ENCODE results near the gene TMEM150C. TPM values are rescaled to one million over a fixed set of nuclear protein-coding genes. Genes with fewer than 3 reads are reported as not detected.

The TMEM150C gene
- total RNA-seq (2012; rRNA removed) = not detected in 2 replicates

DNA sequence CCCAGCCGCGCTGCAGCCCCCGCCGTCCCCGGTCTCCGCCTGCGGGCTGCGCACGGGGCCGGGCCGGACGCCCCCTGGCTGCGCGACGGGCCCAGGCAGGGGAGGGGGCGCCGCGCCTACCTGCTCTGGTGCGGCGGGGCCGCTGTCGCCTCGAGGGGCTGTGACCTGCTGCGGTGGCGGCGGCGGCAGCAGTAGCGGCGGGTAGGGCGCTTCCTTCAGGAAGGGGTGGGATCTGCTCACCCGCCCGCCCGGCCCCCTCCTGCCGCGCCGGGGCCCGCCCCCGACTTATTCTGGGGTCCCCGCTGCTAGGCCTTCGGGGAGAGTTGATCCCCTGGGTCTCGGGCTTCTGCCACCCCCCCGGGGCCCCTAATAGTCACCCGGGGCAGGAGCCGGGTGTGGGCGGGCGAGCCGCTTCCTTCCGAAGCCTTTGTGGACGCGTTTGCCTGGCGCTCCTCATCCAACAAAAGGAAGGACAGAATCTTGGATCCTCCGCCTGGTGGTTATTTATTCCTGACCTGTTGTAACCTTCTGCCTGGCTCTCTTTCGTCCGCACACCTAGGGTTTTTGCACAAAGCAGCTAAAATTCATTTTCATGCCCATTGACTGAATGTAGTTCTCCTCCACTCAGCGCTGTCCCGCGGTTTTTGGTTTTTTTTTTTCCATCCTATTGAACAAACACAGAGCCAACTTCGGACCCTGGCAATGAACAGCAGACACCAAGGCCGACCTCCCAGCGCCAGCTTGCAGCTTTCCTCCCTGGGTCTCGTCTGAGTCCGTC, at the start of gene TMEM150C:
Gene TMEM150C, minus strand, starts transcription at position 203 of the 778 bp plus-strand sequence. CDS start 57,331 bp downstream, outside the sequence.
- H3K9me3 ChIP-seq (replicated peaks; ENCODE audit: low read length) = no peaks in the 10 kb centered on the region
- no peak within 1 kb of the TSS for H3K9ac ChIP-seq (ENCODE audit: low read depth, low read length)
- peaks cover 61% of the 10 kb centered on the region for H3K27me3 ChIP-seq (ENCODE audit: control insufficient read depth, insufficient read depth, low read length)
- H3K4me2 ChIP-seq (ENCODE audit: low read length) = peak within 1 kb of the TSS; percentile 74
- no peaks in the 10 kb centered on the region for H3K36me3 ChIP-seq (ENCODE audit: insufficient read depth, low read length)
- H3K4me1 ChIP-seq (ENCODE audit: control insufficient read depth, insufficient read depth, low read length) = peaks cover 4% of the 10 kb centered on the region
- peak within 1 kb of the TSS; percentile 73 for H3K4me3 ChIP-seq (ENCODE audit: low read length)

GRCh38 chr4:82611527-82611926, 49.7 kb upstream of the TMEM150C start:
- no peak overlapping the region for H3K4me2 ChIP-seq (ENCODE audit: low read length)
- H3K36me3 ChIP-seq (ENCODE audit: insufficient read depth, low read length) = no peaks in the 10 kb centered on the region
- H3K9ac ChIP-seq (ENCODE audit: low read depth, low read length) = no peak overlapping the region
- H3K4me3 ChIP-seq (ENCODE audit: low read length) = no peak overlapping the region
- no peaks in the 10 kb centered on the region for H3K9me3 ChIP-seq (replicated peaks; ENCODE audit: low read length)
- peaks cover 24% of the 10 kb centered on the region for H3K27me3 ChIP-seq (ENCODE audit: control insufficient read depth, insufficient read depth, low read length)
- no peaks in the 10 kb centered on the region for H3K4me1 ChIP-seq (ENCODE audit: control insufficient read depth, insufficient read depth, low read length)

GRCh38 chr4:82610041-82610440, 48.3 kb upstream of the TMEM150C start:
- no peaks in the 10 kb centered on the region for H3K36me3 ChIP-seq (ENCODE audit: insufficient read depth, low read length)
- H3K9me3 ChIP-seq (replicated peaks; ENCODE audit: low read length) = no peaks in the 10 kb centered on the region
- H3K4me1 ChIP-seq (ENCODE audit: control insufficient read depth, insufficient read depth, low read length) = no peaks in the 10 kb centered on the region
- H3K4me3 ChIP-seq (ENCODE audit: low read length) = no peak overlapping the region
- H3K27me3 ChIP-seq (ENCODE audit: control insufficient read depth, insufficient read depth, low read length) = peaks cover 14% of the 10 kb centered on the region
- no peak overlapping the region for H3K9ac ChIP-seq (ENCODE audit: low read depth, low read length)
- no peak overlapping the region for H3K4me2 ChIP-seq (ENCODE audit: low read length)

- Histone ChIP-seq H3K4me3 (ENCODE audit: low read length) (no peak overlapping the region), H3K4me2 (ENCODE audit: low read length) (no peak overlapping the region), H3K36me3 (ENCODE audit: insufficient read depth, low read length) (no peaks in the 10 kb centered on the region), H3K4me1 (ENCODE audit: control insufficient read depth, insufficient read depth, low read length) (no peaks in the 10 kb centered on the region), H3K9ac (ENCODE audit: low read depth, low read length) (no peak overlapping the region), H3K27me3 (ENCODE audit: control insufficient read depth, insufficient read depth, low read length) (peaks cover 6% of the 10 kb centered on the region), H3K9me3 (replicated peaks; ENCODE audit: low read length) (no peaks in the 10 kb centered on the region)
Observed at GRCh38 chr4:82606622-82607021, 44.8 kb upstream of the TMEM150C start.

DNA sequence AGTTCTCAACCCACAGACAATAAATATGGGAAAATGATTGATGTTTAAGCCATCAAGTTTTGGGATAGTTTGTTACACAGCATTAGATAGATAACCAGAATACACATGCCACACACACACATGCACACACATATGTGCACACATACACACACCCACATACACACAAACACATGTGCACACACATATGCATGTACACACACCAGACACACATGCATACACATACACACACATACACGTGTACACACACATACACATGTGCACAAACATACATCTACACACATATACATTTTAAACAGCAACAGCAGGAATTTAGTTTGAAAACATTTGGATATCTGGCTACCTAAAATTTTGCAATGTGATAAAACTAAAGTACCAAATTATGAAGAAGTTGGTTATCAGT, 42.7 kb upstream of the TMEM150C start:
- H3K4me3 ChIP-seq (ENCODE audit: low read length) = no peak overlapping the region

DNA sequence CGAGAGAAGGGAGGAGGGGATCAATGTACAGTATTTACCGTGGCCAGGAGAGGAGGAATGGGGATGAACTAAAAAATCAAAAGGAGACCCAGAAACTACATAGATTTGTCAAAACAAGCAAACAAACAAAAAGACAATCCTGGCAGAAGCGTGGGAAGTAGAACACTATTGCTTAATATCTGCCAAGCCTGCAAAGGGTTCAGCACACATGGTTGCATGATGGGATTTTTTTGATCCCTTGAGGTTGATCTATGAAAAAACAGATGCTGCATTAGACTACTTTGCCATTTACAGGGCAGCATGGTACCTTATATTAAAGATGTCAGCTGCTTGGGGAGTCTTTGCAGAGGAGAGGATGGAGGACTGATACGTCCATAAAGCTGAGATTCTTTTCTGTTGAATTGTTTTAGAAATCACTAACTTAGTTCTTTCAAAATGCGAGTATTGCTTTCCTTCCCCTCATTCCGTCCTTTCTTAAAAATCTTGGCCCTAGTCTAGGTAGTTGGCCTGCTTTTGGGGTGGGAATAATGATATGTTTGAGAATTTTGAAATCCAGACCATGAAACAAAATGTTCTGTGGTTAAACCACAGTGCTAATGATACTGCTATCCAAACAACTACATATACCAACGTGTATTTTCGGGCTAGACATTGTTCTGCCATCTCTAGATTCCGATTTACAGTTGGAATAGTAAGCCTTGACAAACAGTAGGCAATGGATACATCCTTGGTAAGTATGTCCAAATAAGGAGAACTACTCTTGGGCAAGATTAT, 39.6 kb upstream of the TMEM150C start:
- no peaks in the 10 kb centered on the region for H3K36me3 ChIP-seq (ENCODE audit: insufficient read depth, low read length)
- no peak overlapping the region for H3K4me2 ChIP-seq (ENCODE audit: low read length)
- H3K4me1 ChIP-seq (ENCODE audit: control insufficient read depth, insufficient read depth, low read length) = no peaks in the 10 kb centered on the region
- H3K9me3 ChIP-seq (replicated peaks; ENCODE audit: low read length) = no peaks in the 10 kb centered on the region
- H3K4me3 ChIP-seq (ENCODE audit: low read length) = no peak overlapping the region
- H3K27me3 ChIP-seq (ENCODE audit: control insufficient read depth, insufficient read depth, low read length) = peaks cover 8% of the 10 kb centered on the region
- H3K9ac ChIP-seq (ENCODE audit: low read depth, low read length) = no peak overlapping the region

More for the DNA sequence above, 42.7 kb upstream of the TMEM150C start:
- Histone ChIP-seq H3K4me1 (ENCODE audit: control insufficient read depth, insufficient read depth, low read length) (no peaks in the 10 kb centered on the region), H3K36me3 (ENCODE audit: insufficient read depth, low read length) (no peaks in the 10 kb centered on the region), H3K9ac (ENCODE audit: low read depth, low read length) (no peak overlapping the region), H3K27me3 (ENCODE audit: control insufficient read depth, insufficient read depth, low read length) (peaks cover 4% of the 10 kb centered on the region), H3K9me3 (replicated peaks; ENCODE audit: low read length) (no peaks in the 10 kb centered on the region), H3K4me2 (ENCODE audit: low read length) (no peak overlapping the region)

- H3K9me3 ChIP-seq (replicated peaks; ENCODE audit: low read length) = no peaks in the 10 kb centered on the region
- peaks cover 18% of the 10 kb centered on the region for H3K27me3 ChIP-seq (ENCODE audit: control insufficient read depth, insufficient read depth, low read length)
- H3K36me3 ChIP-seq (ENCODE audit: insufficient read depth, low read length) = no peaks in the 10 kb centered on the region
- no peak overlapping the region for H3K9ac ChIP-seq (ENCODE audit: low read depth, low read length)
- no peaks in the 10 kb centered on the region for H3K4me1 ChIP-seq (ENCODE audit: control insufficient read depth, insufficient read depth, low read length)
- H3K4me3 ChIP-seq (ENCODE audit: low read length) = no peak overlapping the region
- H3K4me2 ChIP-seq (ENCODE audit: low read length) = no peak overlapping the region
Observed at GRCh38 chr4:82599336-82599735, 37.5 kb upstream of the TMEM150C start.

DNA sequence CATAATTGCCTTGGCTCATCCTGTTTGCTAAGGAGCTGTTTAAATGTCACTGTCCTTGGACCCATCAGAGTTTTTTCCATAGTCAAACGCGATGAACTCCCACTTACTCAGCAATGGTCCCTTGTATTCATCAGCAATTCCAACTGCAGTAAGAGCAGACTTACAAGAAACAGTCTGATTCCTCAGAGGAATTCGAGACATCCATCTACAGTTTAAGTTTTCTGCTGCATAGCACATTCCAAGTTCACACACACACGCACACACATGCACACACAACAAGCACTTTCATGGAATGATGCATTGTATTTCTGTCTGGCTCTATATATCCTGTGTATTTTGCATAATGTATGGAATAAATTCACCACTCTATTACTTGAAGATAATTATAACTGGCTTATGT, 32.7 kb upstream of the TMEM150C start:
- Histone ChIP-seq H3K4me3 (ENCODE audit: low read length) (no peak overlapping the region), H3K9ac (ENCODE audit: low read depth, low read length) (no peak overlapping the region), H3K36me3 (ENCODE audit: insufficient read depth, low read length) (no peaks in the 10 kb centered on the region), H3K4me1 (ENCODE audit: control insufficient read depth, insufficient read depth, low read length) (no peaks in the 10 kb centered on the region), H3K27me3 (ENCODE audit: control insufficient read depth, insufficient read depth, low read length) (peaks cover 52% of the 10 kb centered on the region), H3K9me3 (replicated peaks; ENCODE audit: low read length) (no peaks in the 10 kb centered on the region), H3K4me2 (ENCODE audit: low read length) (no peak overlapping the region)

DNA sequence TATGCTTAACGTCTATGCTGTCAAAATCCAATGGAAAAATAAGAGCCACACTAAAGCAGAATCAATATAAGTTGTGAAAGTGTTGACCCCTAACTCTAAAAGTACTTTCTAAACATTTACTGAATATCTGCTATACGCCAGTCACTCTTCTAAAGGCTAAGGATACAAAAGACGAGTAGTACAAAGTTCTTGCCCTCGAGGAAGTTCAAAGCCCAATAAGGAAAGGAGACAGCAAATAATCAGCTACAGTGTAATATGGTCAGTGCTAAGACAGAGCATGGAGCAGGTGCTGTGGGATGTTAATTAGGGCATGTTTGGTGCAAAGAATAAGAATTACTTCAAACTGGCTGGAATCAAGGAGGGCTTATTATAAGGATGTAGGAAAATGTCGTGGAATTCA, 31.6 kb upstream of the TMEM150C start:
- no peak overlapping the region for H3K4me3 ChIP-seq (ENCODE audit: low read length)
- H3K9me3 ChIP-seq (replicated peaks; ENCODE audit: low read length) = no peaks in the 10 kb centered on the region

DNA sequence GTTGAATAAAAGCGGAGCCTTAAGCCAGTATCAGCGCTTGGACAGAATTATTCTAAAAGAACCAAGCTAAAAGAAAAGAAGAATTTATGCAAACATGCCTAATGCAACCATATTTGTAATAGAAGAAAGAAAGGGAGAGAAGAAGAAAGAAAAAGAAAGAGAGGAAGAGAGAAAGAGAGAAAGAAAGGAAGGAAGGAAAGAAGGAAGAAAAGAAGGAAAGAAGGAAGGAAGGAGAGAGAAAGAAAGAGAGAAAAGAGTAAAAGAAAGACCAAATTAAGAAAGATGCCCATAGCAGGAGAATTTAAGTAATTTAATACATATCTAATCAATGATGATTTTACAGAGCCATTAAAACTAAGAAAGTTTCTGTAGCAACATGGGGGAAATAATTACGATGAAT, 30.9 kb upstream of the TMEM150C start:
- H3K4me3 ChIP-seq (ENCODE audit: low read length) = no peak overlapping the region
- H3K9ac ChIP-seq (ENCODE audit: low read depth, low read length) = no peak overlapping the region
- peaks cover 52% of the 10 kb centered on the region for H3K27me3 ChIP-seq (ENCODE audit: control insufficient read depth, insufficient read depth, low read length)
- H3K4me1 ChIP-seq (ENCODE audit: control insufficient read depth, insufficient read depth, low read length) = no peaks in the 10 kb centered on the region
- H3K9me3 ChIP-seq (replicated peaks; ENCODE audit: low read length) = no peaks in the 10 kb centered on the region
- H3K36me3 ChIP-seq (ENCODE audit: insufficient read depth, low read length) = no peaks in the 10 kb centered on the region
- no peak overlapping the region for H3K4me2 ChIP-seq (ENCODE audit: low read length)

More for the DNA sequence above, 31.6 kb upstream of the TMEM150C start:
- H3K4me2 ChIP-seq (ENCODE audit: low read length) = no peak overlapping the region
- H3K9ac ChIP-seq (ENCODE audit: low read depth, low read length) = no peak overlapping the region
- H3K4me1 ChIP-seq (ENCODE audit: control insufficient read depth, insufficient read depth, low read length) = no peaks in the 10 kb centered on the region
- peaks cover 52% of the 10 kb centered on the region for H3K27me3 ChIP-seq (ENCODE audit: control insufficient read depth, insufficient read depth, low read length)
- no peaks in the 10 kb centered on the region for H3K36me3 ChIP-seq (ENCODE audit: insufficient read depth, low read length)

- no peaks in the 10 kb centered on the region for H3K36me3 ChIP-seq (ENCODE audit: insufficient read depth, low read length)
- H3K4me2 ChIP-seq (ENCODE audit: low read length) = no peak overlapping the region
- H3K4me1 ChIP-seq (ENCODE audit: control insufficient read depth, insufficient read depth, low read length) = no peaks in the 10 kb centered on the region
- H3K9ac ChIP-seq (ENCODE audit: low read depth, low read length) = no peak overlapping the region
- no peak overlapping the region for H3K4me3 ChIP-seq (ENCODE audit: low read length)
- no peaks in the 10 kb centered on the region for H3K9me3 ChIP-seq (replicated peaks; ENCODE audit: low read length)
- peaks cover 45% of the 10 kb centered on the region for H3K27me3 ChIP-seq (ENCODE audit: control insufficient read depth, insufficient read depth, low read length)
Observed at GRCh38 chr4:82591592-82591991, 29.8 kb upstream of the TMEM150C start.
